Brain microvascular endothelial cell (primary cell): ENCODE results near the gene TMEM123.

ENCODE experiments used
- DNase-seq: peaks from one replicate; pipeline ENCODE4 v3.0.0-alpha.2; 2020
- H3K27ac ChIP-seq: fragments of 250-450 bp; sonication (Bioruptor Pico); 2 replicates; pipeline ENCODE4 v1.5.1; 2020; ENCODE audit warnings: mild to moderate bottlenecking, moderate library complexity
- H3K27me3 ChIP-seq: fragments of 250-450 bp; sonication (Bioruptor Pico); replicated peaks from 2 replicates; pipeline ENCODE4 v1.5.1; 2020; ENCODE audit warnings: mild to moderate bottlenecking
- H3K36me3 ChIP-seq: fragments of 250-450 bp; sonication (Bioruptor Pico); replicated peaks from 2 replicates; pipeline ENCODE4 v1.5.1; 2020; ENCODE audit warnings: mild to moderate bottlenecking
- H3K4me3 ChIP-seq: 2 replicates; pipeline ENCODE4 v1.5.1; 2011; ENCODE audit warnings: low read depth, mild to moderate bottlenecking, control low read depth, low read length, moderate library complexity
- in situ Hi-C: cut with HindIII; loops from 2 replicates; pipeline ENCODE4 v1.10.0; 2017; ENCODE audit warnings: low sequenced_read_pairs, low pct_ligation_motif_present
- TF ChIP-seq, protein P1 (sequence below): IDR thresholded peaks from 2 replicates; pipeline ENCODE4 v1.5.1; 2011; ENCODE audit warnings: low read depth, mild to moderate bottlenecking, moderate library complexity, low read length, control low read depth, inconsistent platforms; ENCODE audit errors: missing control alignments

TMEM123 gene

DNA sequence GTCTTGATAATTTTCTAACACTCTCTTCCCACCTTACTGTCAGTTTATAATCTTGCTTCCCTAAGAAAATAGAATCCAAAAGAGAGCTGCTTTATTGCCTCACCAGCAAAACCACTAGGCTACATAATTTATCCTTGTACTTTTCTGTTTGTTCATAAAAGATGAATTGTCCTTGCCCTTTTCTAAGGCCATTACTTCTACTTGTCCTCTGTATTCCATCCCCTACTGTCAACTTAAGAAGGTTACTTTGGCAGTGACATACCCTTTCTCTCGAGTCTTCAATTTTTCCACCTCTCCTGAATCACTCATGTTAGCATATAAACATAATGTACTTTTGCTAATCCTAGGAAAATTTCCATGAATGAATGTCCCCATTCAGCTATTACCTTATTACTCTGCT, 87.6 kb downstream of the TMEM123 start:
- in situ Hi-C loops = no loop called here
- Histone ChIP-seq H3K27me3 (no peaks in the 10 kb centered on the region), H3K36me3 (peaks cover 46% of the 10 kb centered on the region), H3K4me3 (no peak overlapping the region), H3K27ac (no peak overlapping the region)
- TF ChIP-seq, protein P1, sequence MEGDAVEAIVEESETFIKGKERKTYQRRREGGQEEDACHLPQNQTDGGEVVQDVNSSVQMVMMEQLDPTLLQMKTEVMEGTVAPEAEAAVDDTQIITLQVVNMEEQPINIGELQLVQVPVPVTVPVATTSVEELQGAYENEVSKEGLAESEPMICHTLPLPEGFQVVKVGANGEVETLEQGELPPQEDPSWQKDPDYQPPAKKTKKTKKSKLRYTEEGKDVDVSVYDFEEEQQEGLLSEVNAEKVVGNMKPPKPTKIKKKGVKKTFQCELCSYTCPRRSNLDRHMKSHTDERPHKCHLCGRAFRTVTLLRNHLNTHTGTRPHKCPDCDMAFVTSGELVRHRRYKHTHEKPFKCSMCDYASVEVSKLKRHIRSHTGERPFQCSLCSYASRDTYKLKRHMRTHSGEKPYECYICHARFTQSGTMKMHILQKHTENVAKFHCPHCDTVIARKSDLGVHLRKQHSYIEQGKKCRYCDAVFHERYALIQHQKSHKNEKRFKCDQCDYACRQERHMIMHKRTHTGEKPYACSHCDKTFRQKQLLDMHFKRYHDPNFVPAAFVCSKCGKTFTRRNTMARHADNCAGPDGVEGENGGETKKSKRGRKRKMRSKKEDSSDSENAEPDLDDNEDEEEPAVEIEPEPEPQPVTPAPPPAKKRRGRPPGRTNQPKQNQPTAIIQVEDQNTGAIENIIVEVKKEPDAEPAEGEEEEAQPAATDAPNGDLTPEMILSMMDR = no peak
- DNase-seq = no peak

DNA sequence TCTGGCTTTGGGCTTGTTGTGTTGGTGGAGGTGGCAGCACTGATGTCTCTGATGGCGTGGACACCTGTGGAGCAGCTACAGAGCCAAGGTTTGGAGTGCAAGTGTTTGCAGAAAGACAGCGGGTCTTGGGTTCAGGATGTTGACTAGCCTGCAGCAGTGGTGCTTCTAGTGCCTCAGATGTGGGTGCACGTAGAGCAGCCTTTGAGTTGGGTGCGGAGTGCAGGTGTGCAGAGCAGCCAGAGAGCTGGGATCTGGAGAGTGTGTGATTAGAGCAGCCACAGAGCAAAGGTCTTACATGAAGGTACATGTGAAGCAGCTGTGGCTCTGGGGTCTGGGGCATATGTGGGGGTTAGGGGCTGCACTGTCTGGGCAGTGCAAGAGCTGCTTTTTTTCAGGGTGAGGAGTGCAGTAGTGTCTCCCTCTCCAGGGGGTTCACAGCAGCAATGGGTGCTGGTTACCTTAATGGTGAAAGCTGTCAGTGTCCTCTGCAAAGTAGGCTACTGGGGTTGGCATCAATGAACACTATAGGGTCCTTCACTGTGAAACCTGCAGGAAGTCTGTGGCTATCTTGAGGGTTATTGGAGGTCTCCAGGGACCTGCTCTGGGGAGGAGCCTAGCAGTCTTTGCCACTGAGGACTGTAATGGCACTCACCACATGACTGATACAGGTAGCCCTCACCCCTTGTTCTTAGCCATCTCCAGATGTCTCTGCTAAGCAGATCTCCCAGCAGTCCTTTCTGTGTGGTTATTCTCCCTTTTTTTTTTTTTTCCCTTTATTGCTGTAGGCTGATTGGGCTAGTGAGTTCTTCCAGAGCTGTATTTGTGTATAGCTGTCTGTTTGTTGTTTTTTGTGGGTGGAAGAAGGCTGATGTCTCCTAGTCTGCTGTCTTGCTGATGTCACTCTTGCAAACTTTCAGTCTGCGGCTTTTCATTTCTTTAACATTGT, 91.2 kb downstream of the TMEM123 start:
- in situ Hi-C loops = no loop called here
- no peak overlapping the region for H3K4me3 ChIP-seq
- DNase-seq = no peak

DNA sequence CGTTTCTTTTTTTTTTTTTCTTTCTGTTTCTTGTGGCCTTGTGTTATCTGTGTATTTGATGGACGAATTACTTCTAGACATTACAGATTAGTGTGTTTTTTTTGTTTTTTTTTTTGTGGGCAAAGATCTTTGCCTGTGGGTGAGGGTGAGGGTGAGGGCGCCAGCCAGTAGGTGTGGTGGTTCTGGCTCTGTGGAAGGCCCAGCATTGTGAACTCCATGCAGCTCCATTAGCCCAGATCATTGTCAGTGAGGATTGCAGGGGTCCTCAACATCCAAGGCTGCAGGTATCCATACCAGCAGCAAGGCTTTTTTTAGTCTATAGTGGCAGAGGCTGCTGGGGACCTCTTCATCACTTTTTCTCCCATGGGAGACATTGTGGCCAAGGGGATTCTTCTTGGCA, 91.9 kb downstream of the TMEM123 start:
- no peaks in the 10 kb centered on the region for H3K27me3 ChIP-seq
- H3K27ac ChIP-seq = no peak overlapping the region
- in situ Hi-C loops = no loop called here
- no peak overlapping the region for H3K4me3 ChIP-seq
- TF ChIP-seq, protein P1 = no peak
- peaks cover 29% of the 10 kb centered on the region for H3K36me3 ChIP-seq
- no peak for DNase-seq

More for the DNA sequence above, 91.2 kb downstream of the TMEM123 start:
- Histone ChIP-seq H3K27ac (no peak overlapping the region), H3K27me3 (no peaks in the 10 kb centered on the region), H3K36me3 (peaks cover 30% of the 10 kb centered on the region)
- TF ChIP-seq, protein P1 = no peak

- no peaks in the 10 kb centered on the region for H3K27me3 ChIP-seq
- TF ChIP-seq, protein P1 = no peak
- H3K27ac ChIP-seq = no peak overlapping the region
- peaks cover 20% of the 10 kb centered on the region for H3K36me3 ChIP-seq
- no peak for DNase-seq
- in situ Hi-C loops = no loop called here
- H3K4me3 ChIP-seq = no peak overlapping the region
Measured at GRCh38 chr11:102359372-102359771, 93.2 kb downstream of the TMEM123 start.

- H3K27ac ChIP-seq = no peak overlapping the region
- H3K4me3 ChIP-seq = no peak overlapping the region
- no peaks in the 10 kb centered on the region for H3K27me3 ChIP-seq
- TF ChIP-seq, protein P1 = no peak
- no peak for DNase-seq
- H3K36me3 ChIP-seq = peaks cover 16% of the 10 kb centered on the region
- in situ Hi-C loops = no loop called here
Measured at GRCh38 chr11:102357116-102357515, 95.4 kb downstream of the TMEM123 start.
